H9 (cell line): ENCODE measurements around the gene OR52M1. TPM values are rescaled to one million over a fixed set of nuclear protein-coding genes. Genes with fewer than 3 reads are reported as not detected.

Source experiments
- DNase-seq: peaks from one replicate; pipeline ENCODE4 v3.0.0-alpha.2; 2017
- H2AFZ ChIP-seq: one replicate; pipeline ENCODE4 v1.6.1; 2013; ENCODE audit warnings: mild to moderate bottlenecking, low read length, control low read depth, moderate library complexity
- H2AK5ac ChIP-seq: 2 replicates; pipeline ENCODE4 v1.6.1; 2013; ENCODE audit warnings: low read length, control low read depth, mixed read lengths; ENCODE audit not compliant: insufficient read length
- H2BK120ac ChIP-seq: one replicate; pipeline ENCODE4 v1.6.1; 2013; ENCODE audit warnings: low read depth, mild to moderate bottlenecking, low read length, control low read depth, inconsistent platforms; ENCODE audit not compliant: poor library complexity, severe bottlenecking
- H2BK12ac ChIP-seq: 2 replicates; pipeline ENCODE4 v1.6.1; 2013; ENCODE audit warnings: low read length, control low read depth, mixed read lengths, low read depth; ENCODE audit not compliant: insufficient read length
- H2BK15ac ChIP-seq: 2 replicates; pipeline ENCODE4 v1.6.1; 2013; ENCODE audit warnings: low read depth, low read length, control low read depth
- H2BK20ac ChIP-seq: one replicate; pipeline ENCODE4 v1.6.1; 2013; ENCODE audit warnings: low read depth, mild to moderate bottlenecking, low read length, control low read depth, inconsistent platforms; ENCODE audit not compliant: poor library complexity, severe bottlenecking
- H2BK5ac ChIP-seq: 2 replicates; pipeline ENCODE4 v1.6.1; 2013; ENCODE audit warnings: low read length, control low read depth, mixed read lengths; ENCODE audit not compliant: insufficient read length
- H3K14ac ChIP-seq: 2 replicates; pipeline ENCODE4 v1.6.1; 2013; ENCODE audit warnings: low read length, control low read depth; ENCODE audit not compliant: insufficient read depth
- H3K18ac ChIP-seq: 2 replicates; pipeline ENCODE4 v1.6.1; 2013; ENCODE audit warnings: low read depth, mild to moderate bottlenecking, mixed read lengths, low read length, control low read depth; ENCODE audit not compliant: insufficient read length
- H3K23ac ChIP-seq: 2 replicates; pipeline ENCODE4 v1.6.1; 2013; ENCODE audit warnings: low read length, control low read depth, mixed read lengths, low read depth; ENCODE audit not compliant: insufficient read length
- H3K23me2 ChIP-seq: 2 replicates; pipeline ENCODE4 v1.6.1; 2013; ENCODE audit warnings: low read depth, mild to moderate bottlenecking, mixed read lengths, low read length, control low read depth; ENCODE audit not compliant: insufficient read length, poor library complexity, severe bottlenecking
- H3K27ac ChIP-seq: 2 replicates; pipeline ENCODE4 v1.5.1; 2013; ENCODE audit warnings: low read length, control low read depth, mixed read lengths, low read depth; ENCODE audit not compliant: insufficient read length
- H3K27me3 ChIP-seq: 2 replicates; pipeline ENCODE4 v1.6.1; 2013; ENCODE audit warnings: low read length, control low read depth, inconsistent platforms; ENCODE audit not compliant: insufficient read depth
- H3K4ac ChIP-seq: 2 replicates; pipeline ENCODE4 v1.6.1; 2013; ENCODE audit warnings: low read depth, mild to moderate bottlenecking, control low read depth, inconsistent platforms, low read length, moderate library complexity
- H3K4me1 ChIP-seq: 2 replicates; pipeline ENCODE4 v1.6.1; 2013; ENCODE audit warnings: low read length, control low read depth, inconsistent platforms; ENCODE audit not compliant: insufficient read depth
- H3K4me2 ChIP-seq: 2 replicates; pipeline ENCODE4 v1.6.1; 2013; ENCODE audit warnings: low read length, control low read depth, mixed read lengths; ENCODE audit not compliant: insufficient read length, insufficient read depth
- H3K56ac ChIP-seq: 2 replicates; pipeline ENCODE4 v1.6.1; 2013; ENCODE audit warnings: low read depth, mild to moderate bottlenecking, mixed read lengths, low read length, control low read depth; ENCODE audit not compliant: insufficient read length
- H3K79me1 ChIP-seq: 2 replicates; pipeline ENCODE4 v1.6.1; 2013; ENCODE audit warnings: low read depth, mild to moderate bottlenecking, moderate library complexity, low read length, control low read depth, inconsistent platforms; ENCODE audit not compliant: insufficient read depth, poor library complexity, severe bottlenecking
- H3K79me2 ChIP-seq: 2 replicates; pipeline ENCODE4 v1.6.1; 2013; ENCODE audit warnings: low read length, control low read depth, inconsistent platforms; ENCODE audit not compliant: insufficient read depth
- H3K9ac ChIP-seq: 2 replicates; pipeline ENCODE4 v1.6.1; 2013; ENCODE audit warnings: low read length, control low read depth, mixed read lengths; ENCODE audit not compliant: insufficient read length; ENCODE audit errors: extremely low read depth
- H3K9me3 ChIP-seq: one replicate; pipeline ENCODE4 v1.6.1; 2013; ENCODE audit warnings: low read depth, low read length, inconsistent platforms; ENCODE audit not compliant: control insufficient read depth
- H3T11ph ChIP-seq: one replicate; pipeline ENCODE4 v1.6.1; 2013; ENCODE audit warnings: mild to moderate bottlenecking, low read length, control low read depth, inconsistent platforms
- H4K20me1 ChIP-seq: one replicate; pipeline ENCODE4 v1.6.1; 2013; ENCODE audit not compliant: control insufficient read depth, insufficient read length, insufficient read depth
- H4K5ac ChIP-seq: 2 replicates; pipeline ENCODE4 v1.6.1; 2013; ENCODE audit warnings: low read depth, mild to moderate bottlenecking, mixed read lengths, low read length, control low read depth; ENCODE audit not compliant: insufficient read length
- H4K8ac ChIP-seq: replicated peaks from 2 replicates; pipeline ENCODE4 v1.6.1; 2013; ENCODE audit warnings: low read length, control low read depth, mixed read lengths, low read depth; ENCODE audit not compliant: insufficient read length
- H4K91ac ChIP-seq: 2 replicates; pipeline ENCODE4 v1.6.1; 2013; ENCODE audit warnings: low read depth, mild to moderate bottlenecking, moderate library complexity, mixed read lengths, low read length, control low read depth; ENCODE audit not compliant: insufficient read length
- H3K27ac Mint-ChIP-seq, 3 experiments: 2 replicates in 2 of 3; 3 replicates in 1 of 3; pipeline ENCODE4 v1.8.0; 2020 to 2021; ENCODE audit warnings: mixed read lengths in 3 of 3, mild to moderate bottlenecking in 1 of 3, moderate library complexity in 1 of 3
- H3K27me3 Mint-ChIP-seq: 2 replicates; pipeline ENCODE4 v1.8.0; 2021; ENCODE audit warnings: low read depth, mild to moderate bottlenecking, moderate library complexity, mixed read lengths
- H3K36me3 Mint-ChIP-seq, 3 experiments: 2 replicates in 2 of 3; 3 replicates in 1 of 3; pipeline ENCODE4 v1.8.0; 2020 to 2021; ENCODE audit warnings: low read depth in 3 of 3, mixed read lengths in 3 of 3; ENCODE audit not compliant: insufficient read depth in 1 of 3
- H3K4me1 Mint-ChIP-seq, 2 experiments: 2 replicates each; pipeline ENCODE4 v1.8.0; 2020; ENCODE audit warnings: mixed read lengths in 2 of 2
- H3K4me3 Mint-ChIP-seq, 2 experiments: 2 replicates in 1 of 2; 3 replicates in 1 of 2; pipeline ENCODE4 v1.8.0; 2020 to 2021; ENCODE audit warnings: mild to moderate bottlenecking in 2 of 2, mixed read lengths in 2 of 2, moderate library complexity in 1 of 2
- H3K9me3 Mint-ChIP-seq, 2 experiments: 2 replicates in 1 of 2; 3 replicates in 1 of 2; pipeline ENCODE4 v1.8.0; 2020; ENCODE audit warnings: mild to moderate bottlenecking in 2 of 2, mixed read lengths in 2 of 2, moderate library complexity in 1 of 2
- WGBS: extraction: QIAGEN DNeasy Blood & Tissue Kit; methylation state at CpG from one replicate; pipeline ENCODE4 v1.1.7; 2013; ENCODE audit warnings: missing lambda C conversion rate, low lambda C conversion rate, mixed read lengths; ENCODE audit not compliant: insufficient read length; ENCODE audit errors: extremely low coverage; 5-methylcytosine and 5-hydroxymethylcytosine counted together
- total RNA-seq: library from RNA; stranded (reverse); gene quantifications from 2 replicates; pipeline ENCODE4 v1.2.1, GENCODE V29; 2021
- TF ChIP-seq, protein P1 (sequence below): fragments of 200-600 bp; sonication (generic); conservative IDR thresholded peaks from 3 replicates; pipeline ENCODE4 v1.8.0; 2021; ENCODE audit warnings: antibody characterized with exemption, mild to moderate bottlenecking

OR52M1 gene
- total RNA-seq, 1 experiment from 2014 or later, result not detected

DNA sequence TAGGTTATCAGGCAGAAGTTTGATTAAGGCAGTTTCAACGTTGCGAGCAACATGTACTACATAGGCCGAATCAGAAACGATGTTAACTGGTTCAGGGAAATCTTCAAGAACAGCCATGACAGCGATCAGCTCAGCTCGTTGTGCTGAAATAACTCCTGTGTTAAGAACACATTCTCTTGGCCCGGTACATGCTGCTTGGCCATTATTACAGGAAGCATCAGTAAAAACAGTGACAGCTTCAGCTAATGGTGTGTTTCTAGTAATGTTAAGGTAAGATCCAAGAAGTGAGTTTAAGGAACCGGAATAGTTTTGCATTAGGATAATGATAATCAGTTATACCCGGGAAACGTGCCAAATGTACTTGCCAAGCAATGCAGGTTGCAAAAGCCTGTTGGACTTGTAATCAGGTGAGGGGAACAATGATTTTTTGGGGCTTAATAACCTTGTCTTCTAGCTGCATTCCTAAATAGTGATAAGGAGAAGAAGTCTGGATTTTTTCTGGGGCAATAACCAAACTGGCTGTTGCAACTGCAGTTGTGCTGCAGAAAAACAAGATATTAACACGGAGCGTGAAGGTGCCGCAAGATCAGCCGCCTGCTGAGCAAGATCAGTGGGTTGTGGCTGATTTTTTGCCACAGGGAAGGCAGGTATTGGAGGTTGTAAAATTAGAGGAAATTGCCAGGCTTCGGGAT is 48.3 kb upstream of the OR52M1 start:
- H3K9me3 ChIP-seq, result no peaks in the 10 kb centered on the region
- Mint-ChIP-seq H3K27ac (no peak overlapping the region), H3K4me3 (no peak overlapping the region), H3K4me1 (no peaks in the 10 kb centered on the region), H3K36me3 (peaks cover 0 to under 1% (median 0%) of the 10 kb centered on the region in 3 experiments; a peak in 2 of 7 replicates), H3K9me3 (peaks cover under 1 to 2% of the 10 kb centered on the region in 2 experiments; a peak in 2 of 5 replicates), H3K27me3 (peaks cover 2% of the 10 kb centered on the region; the same call in 1 of the 2 replicates)
- no peak overlapping the region for H4K8ac ChIP-seq
- H2BK5ac ChIP-seq, result no peak overlapping the region
- H4K5ac ChIP-seq, result no peak overlapping the region
- H2BK12ac ChIP-seq, result no peak overlapping the region
- H3T11ph ChIP-seq, result no peak overlapping the region
- H2AFZ ChIP-seq, result no peak overlapping the region
- H4K91ac ChIP-seq, result no peak overlapping the region
- TF ChIP-seq, protein P1, sequence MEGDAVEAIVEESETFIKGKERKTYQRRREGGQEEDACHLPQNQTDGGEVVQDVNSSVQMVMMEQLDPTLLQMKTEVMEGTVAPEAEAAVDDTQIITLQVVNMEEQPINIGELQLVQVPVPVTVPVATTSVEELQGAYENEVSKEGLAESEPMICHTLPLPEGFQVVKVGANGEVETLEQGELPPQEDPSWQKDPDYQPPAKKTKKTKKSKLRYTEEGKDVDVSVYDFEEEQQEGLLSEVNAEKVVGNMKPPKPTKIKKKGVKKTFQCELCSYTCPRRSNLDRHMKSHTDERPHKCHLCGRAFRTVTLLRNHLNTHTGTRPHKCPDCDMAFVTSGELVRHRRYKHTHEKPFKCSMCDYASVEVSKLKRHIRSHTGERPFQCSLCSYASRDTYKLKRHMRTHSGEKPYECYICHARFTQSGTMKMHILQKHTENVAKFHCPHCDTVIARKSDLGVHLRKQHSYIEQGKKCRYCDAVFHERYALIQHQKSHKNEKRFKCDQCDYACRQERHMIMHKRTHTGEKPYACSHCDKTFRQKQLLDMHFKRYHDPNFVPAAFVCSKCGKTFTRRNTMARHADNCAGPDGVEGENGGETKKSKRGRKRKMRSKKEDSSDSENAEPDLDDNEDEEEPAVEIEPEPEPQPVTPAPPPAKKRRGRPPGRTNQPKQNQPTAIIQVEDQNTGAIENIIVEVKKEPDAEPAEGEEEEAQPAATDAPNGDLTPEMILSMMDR, result no peak
- H3K4ac ChIP-seq, result no peak overlapping the region
- no peaks in the 10 kb centered on the region for H3K27me3 ChIP-seq
- no peak overlapping the region for H3K9ac ChIP-seq
- no peaks in the 10 kb centered on the region for H3K4me1 ChIP-seq
- DNase-seq, result no peak
- no peaks in the 10 kb centered on the region for H3K79me2 ChIP-seq
- no peak overlapping the region for H3K56ac ChIP-seq
- no peak overlapping the region for H3K4me2 ChIP-seq
- H3K79me1 ChIP-seq, result no peaks in the 10 kb centered on the region
- no peak overlapping the region for H2BK15ac ChIP-seq
- H3K23me2 ChIP-seq, result no peaks in the 10 kb centered on the region
- H2BK20ac ChIP-seq, result no peak overlapping the region
- no peak overlapping the region for H2BK120ac ChIP-seq
- no peaks in the 10 kb centered on the region for H4K20me1 ChIP-seq
- H3K14ac ChIP-seq, result no peak overlapping the region
- no peak overlapping the region for H3K27ac ChIP-seq
- H2AK5ac ChIP-seq, result no peak overlapping the region
- no peak overlapping the region for H3K18ac ChIP-seq
- no CpG with 5 or more reads among the region's 15 CpGs for WGBS
- H3K23ac ChIP-seq, result no peak overlapping the region
